Ramos (cell line): ENCODE results near the gene ZDBF2.
"Not testable (repeated sequence)": the region's sequence is repeated elsewhere in the genome, so short reads cannot be mapped to it uniquely, and the experiment has no call there.

Source experiments
- in situ Hi-C: fragments of 300-500 bp; cut with MboI; formaldehyde crosslinking; loops from one replicate; pipeline ENCODE4 v1.14.3; 2022; ENCODE audit warnings: low sequenced_read_pairs; ENCODE audit not compliant: unreplicated experiment

The ZDBF2 gene

DNA sequence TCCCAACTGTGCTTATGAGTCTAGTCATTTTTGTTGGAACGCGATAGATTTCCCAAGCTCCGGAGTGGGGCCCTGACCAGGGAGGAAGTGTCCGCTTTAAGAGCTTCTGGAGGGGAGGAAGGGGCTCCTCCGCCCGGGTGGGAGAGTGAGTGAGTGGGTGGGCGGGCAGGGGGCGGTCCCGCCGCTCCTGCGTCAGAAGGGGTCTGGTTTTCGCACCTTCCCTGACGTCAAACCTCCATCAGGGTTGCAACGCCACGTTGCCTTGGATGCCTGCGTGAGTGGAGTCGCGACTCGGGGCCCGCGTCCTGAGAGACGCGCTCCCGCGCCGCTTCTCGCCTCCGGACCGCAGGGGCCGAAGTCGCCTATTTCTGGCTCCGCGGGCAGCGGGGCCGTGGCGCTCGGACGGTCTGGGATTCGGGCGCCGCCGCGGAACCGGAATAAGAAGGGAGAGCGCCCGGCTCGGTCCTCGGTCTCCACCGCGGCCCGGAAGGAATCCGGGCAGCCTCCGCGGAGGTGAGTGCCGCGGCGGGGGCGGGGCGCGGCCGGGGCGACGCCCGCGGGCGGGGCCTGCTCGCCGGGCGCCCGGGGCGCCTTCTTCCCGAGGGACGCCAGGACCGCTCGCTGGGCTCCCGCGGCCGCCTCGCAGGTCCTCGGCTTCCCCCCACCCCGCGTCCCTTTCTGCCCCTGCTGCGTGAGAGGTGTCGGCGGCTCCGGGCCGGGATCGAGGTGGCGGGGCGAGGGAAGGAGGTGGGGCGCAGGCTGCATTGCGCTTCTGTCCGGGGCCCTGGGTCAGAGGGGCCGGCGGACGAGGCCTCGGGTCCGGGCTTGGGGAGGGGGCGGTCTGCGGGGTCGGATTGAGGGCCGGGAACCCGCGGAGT lies at the start of gene ZDBF2:
Gene ZDBF2 (plus strand): TSS at position 230 of the 878 bp plus-strand sequence. CDS start 7,187 bp downstream, outside the sequence.
- in situ Hi-C loops = no loop called here

DNA sequence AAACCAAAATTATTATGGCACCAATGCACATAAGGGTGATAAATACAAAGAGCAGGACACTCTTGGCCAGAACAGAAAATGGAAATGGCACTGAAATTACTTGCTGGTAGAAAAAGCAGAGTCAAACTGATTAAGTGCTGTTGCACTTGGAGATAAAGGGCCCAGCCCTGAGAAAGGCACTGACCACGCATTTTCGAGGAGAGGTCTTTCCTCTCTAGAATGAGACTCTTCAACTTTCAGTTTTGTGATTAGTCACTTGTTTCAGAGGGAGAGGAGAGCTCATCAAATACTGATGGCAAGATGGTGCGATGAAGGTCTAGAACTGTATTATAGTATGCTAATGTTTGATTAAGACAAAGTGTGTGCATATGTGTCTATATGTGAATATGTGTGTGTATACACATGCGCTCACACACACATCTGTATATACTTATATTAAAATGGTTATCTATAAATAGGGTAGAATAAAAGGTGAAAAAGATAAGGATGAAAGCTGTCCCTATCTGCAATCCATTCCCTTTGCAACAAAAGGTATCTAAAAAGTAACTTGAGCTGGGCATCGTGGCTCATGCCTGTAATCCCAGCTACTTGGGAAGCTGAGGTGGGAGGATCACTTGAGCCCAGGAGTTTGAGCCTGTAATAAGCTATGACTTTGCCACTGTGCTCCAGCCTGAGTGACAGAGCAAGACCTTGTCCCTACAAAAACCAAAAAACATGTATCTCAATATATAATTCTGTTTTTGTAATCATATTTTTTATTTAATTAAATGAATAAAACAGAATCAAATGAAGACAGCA lies 48.8 kb upstream of the ZDBF2 start:
- in situ Hi-C loops = no loop called here

DNA sequence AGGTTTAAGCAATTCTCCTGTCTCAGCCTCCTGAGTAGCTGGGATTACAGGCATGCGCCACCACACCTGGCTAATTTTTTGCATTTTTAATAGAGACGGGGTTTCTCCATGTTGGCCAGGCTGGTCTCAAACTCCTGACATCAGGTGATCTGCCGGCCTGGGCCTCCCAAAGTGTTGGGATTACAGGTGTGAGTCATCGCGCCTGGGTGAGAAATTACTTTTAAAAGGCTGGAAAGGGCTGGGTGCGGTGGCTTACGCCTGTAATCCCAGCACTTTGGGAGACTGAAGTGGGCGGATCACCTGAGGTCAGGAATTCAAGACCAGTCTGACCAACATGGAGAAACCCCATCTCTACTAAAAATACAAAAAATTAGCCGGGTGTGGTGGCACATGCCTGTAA lies 45.8 kb upstream of the ZDBF2 start:
- in situ Hi-C loops = not testable (repeated sequence)

DNA sequence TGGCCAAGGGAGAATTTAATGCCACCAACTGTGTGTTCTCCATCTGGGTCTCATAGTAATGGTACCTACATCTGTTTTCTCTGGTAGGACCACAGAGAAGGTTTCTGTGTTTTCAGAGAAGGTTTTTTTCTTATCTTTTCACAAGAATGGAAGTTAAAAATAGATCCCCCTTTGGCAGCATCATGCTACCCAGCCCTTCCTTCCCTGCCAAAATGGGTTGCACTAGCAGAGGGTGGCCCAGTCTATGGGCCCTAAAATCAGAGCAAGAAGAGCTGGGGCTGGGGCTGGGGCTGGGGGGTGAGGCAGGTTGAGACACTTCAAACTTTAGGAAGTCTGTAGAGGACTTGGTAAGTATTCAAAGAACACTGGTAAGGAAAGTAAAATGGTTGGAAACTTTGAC lies 44.8 kb upstream of the ZDBF2 start:
- in situ Hi-C loops = no loop called here

DNA sequence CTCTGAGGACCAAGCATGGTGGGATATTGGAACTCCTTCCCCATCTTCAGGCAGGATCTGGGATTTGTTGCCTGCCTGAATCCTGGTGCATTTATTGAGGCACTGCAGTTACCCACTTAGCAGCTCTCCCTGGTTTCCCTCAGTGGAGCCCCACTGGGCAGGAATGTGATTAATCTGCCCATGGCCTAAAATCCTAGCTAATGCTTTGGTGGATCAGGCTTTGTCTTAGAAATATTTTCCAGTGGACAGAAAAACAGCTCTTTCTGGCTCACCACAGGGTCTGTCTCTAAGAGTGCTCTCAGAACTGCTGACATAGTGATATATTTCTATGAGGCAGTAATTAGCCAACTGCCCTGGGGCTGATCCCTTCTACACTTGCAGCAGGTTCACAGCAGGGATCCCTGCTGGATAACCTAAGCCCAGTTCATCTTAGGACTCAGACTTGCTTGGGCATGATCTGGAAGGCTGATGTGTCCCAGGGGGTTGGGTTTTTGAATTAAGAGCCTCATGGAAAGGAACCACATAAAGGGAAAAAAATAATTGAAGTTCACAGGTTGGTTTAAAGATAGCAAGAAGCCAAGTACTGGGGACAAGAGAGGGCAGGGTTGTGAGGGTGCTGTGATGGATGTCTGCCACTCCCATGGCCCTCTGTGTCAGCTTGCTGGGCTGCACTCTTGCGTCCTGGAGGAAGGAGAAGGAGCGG lies 44.3 kb upstream of the ZDBF2 start:
- in situ Hi-C loops = no loop called here

DNA sequence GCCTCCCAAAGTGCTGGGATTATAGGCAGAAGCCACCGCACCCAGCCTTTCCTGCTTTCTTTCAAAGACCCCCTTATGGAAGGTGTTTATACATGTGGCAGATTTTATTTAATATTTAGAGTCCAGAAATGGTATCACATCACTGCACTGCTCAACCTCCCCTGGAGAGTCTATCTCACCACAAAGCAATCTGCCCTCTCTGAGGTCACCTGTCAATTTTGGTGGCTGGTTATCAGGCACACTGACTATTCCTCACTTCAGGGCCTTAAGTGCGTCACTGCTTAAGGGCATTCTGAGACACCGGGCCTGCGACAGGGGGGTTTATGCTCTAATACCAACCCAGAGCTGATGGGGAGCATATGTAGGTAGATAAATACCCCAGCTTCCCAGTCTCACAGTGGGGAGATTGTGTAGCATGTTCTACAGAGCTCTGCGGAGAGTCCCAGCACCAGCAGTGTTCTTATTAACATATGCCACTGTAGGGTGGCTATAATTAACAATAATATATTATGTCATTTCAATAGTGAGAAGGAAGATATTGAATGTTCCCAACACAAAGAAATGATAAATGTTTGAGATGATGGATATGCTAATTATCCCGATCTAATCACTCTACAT lies 42.7 kb upstream of the ZDBF2 start:
- in situ Hi-C loops = no loop called here

DNA sequence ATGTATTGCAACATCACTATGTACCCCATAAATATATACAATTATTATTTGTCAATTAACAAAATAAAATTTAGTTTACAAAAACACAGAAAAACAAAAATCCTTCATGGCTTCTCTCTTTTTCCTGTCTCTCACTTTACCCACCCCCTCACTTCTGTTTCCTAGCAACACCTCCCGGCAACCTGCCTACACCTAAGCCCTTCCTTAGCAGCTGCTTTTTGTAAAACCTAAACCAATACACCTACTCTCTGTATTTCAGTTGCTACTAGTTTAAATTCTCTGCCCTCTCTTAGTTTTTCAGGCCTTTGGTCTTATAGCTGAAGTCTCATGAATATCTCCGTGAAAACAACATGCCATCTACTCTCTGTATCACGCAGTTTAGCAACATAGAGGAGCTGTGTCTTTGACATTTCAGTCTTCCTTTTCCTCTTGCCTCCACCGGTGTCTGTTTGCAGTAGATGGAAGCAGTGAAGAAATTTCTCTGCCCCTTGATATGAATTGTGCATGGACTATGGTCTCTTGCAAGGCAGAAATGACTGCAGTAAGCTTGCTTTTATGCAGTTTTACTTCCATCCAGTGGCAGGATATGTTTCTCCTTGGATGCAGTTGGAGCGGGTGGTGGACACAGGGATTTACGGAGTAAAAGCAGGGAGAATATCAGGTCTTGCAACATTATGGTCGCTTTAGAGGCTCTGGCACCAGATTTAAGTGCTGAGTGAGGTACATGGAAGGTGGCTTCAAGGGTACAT lies 42.0 kb upstream of the ZDBF2 start:
- in situ Hi-C loops = no loop called here

DNA sequence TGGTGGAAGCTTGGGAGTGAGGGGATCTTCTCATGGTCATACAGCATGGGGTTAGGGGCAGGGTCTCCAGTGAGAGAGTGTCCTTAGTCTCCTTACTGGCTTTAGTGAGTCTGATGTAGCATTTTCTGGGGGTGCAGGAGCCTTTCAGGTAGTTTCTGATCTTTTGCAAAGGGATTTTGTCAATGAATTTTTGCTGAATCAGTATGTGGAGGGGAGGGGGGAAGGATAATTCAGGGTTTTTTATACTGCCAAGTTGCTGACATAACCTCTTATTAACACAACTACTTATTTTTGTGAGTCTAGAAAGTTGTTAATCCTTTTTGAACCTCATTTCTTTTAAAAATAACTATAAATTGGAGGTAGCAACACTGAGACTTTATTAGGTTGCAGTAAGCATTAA lies 35.3 kb upstream of the ZDBF2 start:
- in situ Hi-C loops = no loop called here

DNA sequence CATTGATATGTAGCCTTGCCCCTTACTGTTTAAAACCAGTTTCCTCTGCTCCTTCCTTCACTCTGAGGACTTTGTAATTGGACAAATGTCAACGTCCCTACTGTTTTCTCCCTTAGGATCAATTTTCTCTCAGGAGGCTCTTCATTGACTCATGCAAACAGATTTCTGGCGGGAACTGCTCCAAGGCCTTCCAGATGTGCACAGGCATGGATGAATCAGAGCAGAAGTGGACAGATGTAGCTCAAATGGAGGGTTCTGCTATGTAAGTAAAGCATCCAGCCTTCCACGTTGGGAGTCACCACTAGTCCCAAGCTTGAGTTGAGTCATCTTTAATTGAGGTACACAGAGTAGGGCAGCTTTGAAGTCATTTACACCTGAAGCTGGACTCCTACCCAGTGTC lies 34.1 kb upstream of the ZDBF2 start:
- in situ Hi-C loops = no loop called here

DNA sequence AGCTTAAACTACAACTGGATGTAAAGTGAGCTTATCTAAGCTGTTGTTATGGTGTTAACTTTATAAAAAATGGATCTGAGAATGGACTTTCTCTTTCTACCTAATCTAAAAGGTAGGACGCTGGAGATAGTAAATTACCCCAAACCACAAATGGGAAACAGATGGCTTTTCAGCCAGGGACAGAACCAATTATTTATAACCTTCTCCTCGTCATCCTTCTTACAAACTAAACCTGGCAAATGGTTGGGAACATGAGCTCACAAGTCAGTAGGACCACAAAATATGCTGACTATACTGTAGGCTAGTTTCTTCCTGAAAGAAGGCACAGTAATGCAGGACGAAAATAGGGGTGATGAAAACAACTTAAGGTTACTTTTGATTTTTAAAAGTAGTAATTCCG lies 32.7 kb upstream of the ZDBF2 start:
- in situ Hi-C loops = no loop called here

DNA sequence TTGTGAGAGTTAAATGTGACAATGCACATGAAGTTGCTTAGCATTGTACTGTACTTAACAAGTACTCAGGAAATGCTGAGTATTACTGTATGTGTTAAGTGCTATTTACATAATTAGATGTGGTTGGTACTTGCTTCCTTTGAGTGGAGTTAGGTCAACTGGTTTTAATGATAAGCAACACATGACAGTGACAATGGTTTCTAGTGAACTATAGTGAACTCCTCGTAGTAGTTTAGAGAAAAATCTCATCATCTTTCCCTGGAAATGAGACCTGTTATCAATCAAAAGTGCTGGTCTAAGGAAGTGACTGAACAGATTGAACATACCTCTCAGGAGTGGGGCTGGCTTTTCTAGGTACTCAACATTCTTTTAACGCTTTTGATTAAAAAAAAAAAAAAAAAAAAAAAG lies 29.2 kb upstream of the ZDBF2 start:
- in situ Hi-C loops = no loop called here

DNA sequence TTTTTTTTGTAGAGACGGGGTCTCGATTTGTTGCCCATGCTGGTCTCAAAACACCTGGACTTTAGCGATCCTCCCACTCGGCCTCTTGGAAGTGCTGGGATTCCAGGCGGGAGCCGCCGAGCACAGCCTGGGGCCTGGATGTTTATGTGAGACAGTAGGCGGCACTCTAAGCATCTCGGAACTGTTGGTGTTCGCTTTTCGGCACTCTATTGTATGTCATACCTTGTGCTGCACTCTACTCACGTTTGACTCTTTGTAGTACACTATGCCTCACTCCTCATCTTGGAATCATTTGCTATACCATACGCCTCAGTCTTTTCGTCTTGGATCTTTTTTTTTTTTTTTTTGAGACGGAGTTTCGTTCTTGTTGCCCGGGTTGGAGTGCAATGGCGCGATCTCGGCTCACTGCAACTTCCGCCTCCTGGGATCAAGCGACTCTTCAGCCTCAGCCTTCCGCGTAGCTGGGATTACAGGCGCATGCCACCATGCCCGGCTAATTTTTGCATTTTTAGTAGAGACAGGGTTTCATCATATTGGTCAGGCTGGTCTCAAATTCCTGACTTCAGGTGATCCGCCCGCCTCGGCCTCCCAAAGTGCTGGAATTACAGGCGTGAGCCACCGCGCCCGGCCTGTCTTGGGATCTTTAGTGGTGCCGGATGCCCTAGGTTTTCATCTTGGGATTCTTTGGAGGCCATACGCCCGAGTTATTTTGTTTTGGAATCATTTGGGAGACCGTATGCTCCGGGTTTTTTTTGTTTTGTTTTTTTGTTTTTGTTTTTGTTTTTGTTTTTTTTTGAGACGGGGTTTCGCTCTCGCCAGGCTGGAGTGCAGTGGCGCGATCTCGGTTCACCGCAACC lies 24.2 kb upstream of the ZDBF2 start:
- in situ Hi-C loops = no loop called here

DNA sequence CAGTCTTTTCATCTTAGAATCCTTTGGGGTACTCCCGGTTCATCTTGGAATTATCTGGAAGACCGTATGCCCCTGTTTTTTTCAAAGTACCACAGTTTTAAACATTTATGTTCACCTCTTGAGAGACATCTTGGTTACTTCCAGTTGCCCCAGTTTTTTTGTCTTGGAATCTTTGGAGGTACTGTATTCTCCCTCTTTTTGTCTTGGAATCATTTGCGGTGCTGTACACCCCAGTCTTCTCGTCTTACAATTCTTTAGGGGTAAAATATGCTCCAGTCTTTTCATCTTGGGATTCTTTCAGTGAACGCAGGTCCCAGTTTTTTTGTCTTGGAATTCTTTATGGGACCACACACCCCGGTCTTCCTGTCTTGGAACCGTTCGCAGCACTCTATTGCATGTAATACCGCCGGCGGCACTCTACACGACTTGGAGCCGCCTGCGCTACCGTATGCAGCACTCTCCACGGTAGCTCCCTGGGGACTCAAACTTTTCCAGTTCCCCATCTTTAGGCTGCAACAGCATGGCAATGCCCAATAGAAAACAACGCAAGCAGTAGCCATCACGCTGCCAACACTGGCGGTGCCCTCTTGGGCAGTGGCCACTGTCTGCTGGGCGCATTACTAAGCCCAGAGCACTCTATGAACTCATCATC lies 21.2 kb upstream of the ZDBF2 start:
- in situ Hi-C loops = no loop called here

DNA sequence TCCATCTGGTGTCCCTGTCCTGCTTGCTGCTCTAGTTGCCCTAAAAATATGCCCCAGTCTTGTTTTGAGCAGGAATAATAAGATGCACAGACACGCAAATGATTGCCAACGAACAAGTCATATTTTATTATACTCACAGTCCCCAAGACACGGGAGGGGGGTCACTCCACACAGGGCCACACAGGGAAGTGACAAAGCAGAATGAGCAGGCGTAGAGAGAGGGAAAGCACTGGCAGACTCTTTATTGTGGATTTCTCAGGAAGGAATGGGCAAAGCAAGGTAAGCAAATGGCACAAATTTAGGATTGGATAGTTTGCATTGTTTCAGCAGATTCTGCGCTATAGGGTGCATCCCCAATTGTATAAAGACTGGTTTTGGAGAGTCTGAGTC lies 20.7 kb upstream of the ZDBF2 start:
- in situ Hi-C loops = no loop called here

DNA sequence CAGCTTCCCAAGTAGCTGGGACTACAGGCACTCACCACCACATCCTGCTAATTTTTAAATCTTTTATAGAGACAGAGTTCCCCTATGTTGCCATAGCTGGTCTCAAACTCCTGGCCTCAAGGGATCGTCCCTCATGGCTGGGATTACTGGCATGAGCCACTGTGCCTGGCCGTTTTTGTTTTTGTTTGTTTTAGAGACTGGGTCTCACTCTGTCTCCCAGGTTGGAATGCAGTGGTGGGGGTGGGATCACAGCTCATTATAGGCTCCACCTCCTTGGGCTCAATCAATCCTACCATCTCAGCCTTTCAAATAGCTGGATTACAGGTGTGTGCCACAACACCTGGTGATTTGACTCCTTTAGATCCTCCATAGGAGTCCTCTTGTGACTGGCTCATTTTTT lies 19.5 kb upstream of the ZDBF2 start:
- in situ Hi-C loops = no loop called here

DNA sequence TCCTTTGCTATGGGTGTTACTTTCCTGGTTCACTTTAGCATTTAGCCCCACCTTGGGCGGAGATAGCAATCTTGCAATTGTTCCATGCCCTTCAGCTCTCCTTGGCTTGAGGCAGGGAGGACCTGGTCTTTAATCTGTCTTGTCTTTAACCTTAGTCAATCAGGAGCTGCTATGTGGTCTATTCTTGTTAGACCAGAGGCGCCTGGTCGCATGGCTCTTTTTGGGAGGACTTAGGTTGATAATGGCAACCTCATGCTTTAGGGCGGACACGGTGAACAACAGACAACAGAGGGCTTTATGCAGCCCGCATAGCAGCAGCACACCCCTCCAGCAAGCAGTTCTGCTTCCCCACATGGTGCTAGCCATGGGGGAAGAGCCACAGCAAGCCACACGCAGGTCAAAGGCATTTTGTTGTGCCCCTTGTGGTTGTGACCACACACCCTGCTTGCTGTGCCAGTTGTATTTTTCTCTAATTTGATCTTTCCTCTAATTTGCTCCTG lies 17.7 kb upstream of the ZDBF2 start:
- in situ Hi-C loops = no loop called here

DNA sequence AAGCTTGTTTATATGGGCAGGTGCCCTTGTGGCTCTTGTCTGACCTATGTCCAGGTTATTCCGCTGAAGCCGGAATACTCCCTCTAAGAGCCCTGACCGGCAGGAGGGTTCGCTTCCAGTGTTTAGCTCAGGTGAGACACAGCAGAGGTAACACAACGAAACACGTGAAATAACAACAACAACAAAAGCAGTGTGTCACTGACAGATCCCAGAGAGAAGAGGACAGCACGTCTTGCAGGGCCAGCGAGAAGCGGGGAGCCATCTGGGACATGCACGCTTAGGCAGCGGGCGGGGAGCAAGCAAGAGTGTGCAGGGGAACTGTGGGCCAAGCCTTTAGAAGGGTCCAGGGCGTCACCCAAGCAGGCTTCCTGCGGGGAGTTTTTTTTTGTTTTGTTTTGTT lies 17.1 kb upstream of the ZDBF2 start:
- in situ Hi-C loops = no loop called here

DNA sequence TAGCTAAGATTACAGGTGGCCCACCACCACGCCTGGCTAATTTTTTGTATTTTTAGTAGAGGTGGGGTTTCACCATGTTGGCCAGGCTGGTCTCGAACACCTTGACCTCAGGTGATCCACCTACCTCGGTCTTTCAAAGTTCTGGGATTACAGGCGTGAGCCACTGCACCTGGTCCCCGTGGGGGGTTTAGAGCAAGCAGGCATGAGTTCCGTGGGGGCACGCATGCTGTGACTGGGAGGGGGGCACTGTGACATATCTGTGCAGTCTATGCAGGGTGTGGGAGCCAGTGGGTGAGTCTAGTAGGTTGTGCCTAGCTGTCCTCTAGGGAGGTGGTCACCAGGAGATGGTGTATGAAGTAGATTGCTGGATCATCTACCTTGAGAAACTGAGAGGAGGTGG lies 16.6 kb upstream of the ZDBF2 start:
- in situ Hi-C loops = no loop called here
